Esophagus squamous epithelium (tissue), 5 donors: ENCODE measurements around the gene PTPRG. TPM values are rescaled to one million over a fixed set of nuclear protein-coding genes. Genes with fewer than 3 reads are reported as not detected.

Experiments
- DNase-seq: peaks from one replicate; lab custom pipeline; 2025; lab: John Stamatoyannopoulos, UW
- H3K27ac ChIP-seq, 4 donors: fragments of 200-600 bp; sonication (generic); one replicate each; pipeline ENCODE4 v1.5.1; 2016 to 2019; ENCODE audit warnings: mild to moderate bottlenecking in 1 of 4
- H3K27me3 ChIP-seq, 4 donors: fragments of 200-600 bp; sonication (generic); 1 replicate in 3 of 4; 2 replicates in 1 of 4; pipeline versions ENCODE4 v1.5.1 to v1.6.0; 2017 to 2021; ENCODE audit warnings: antibody characterized with exemption in 1 of 4
- H3K36me3 ChIP-seq, 3 donors: fragments of 200-600 bp; sonication (generic); one replicate each; pipeline ENCODE4 v1.5.1; 2016 to 2019
- H3K4me1 ChIP-seq, 3 donors: fragments of 200-600 bp; sonication (generic); one replicate each; pipeline ENCODE4 v1.5.1; 2017 to 2019
- H3K4me3 ChIP-seq, 4 donors: fragments of 200-600 bp; sonication (generic); 1 replicate in 3 of 4; 2 replicates in 1 of 4; pipeline ENCODE4 v1.5.1; 2016 to 2019; ENCODE audit warnings: mild to moderate bottlenecking in 2 of 4, moderate library complexity in 1 of 4
- H3K9me3 ChIP-seq, 3 donors: fragments of 200-600 bp; sonication (generic); one replicate each; pipeline ENCODE4 v1.5.1; 2016 to 2019
- CTCF ChIP-seq, 6 experiments: fragments of 450-650 bp in 4 of 6; fragments of 200-600 bp in 2 of 6; sonication (generic) in 2 of 6; IDR thresholded peaks; one replicate each; pipeline ENCODE4 v1.5.1; 2016 to 2019; ENCODE audit warnings: antibody characterized with exemption in 6 of 6, mild to moderate bottlenecking in 4 of 6, moderate library complexity in 4 of 6
- POLR2A ChIP-seq, 4 donors: fragments of 450-650 bp; IDR thresholded peaks; one replicate each; pipeline ENCODE4 v1.6.1; 2017; ENCODE audit warnings: antibody characterized with exemption in 4 of 4, mild to moderate bottlenecking in 4 of 4, moderate library complexity in 3 of 4
- WGBS, 2 donors: methylation state at CpG; one replicate each; pipeline ENCODE4 v1.1.5; 2018; 5-methylcytosine and 5-hydroxymethylcytosine counted together
- intact Hi-C: fragments of 100-400 bp; cut with DNase I; formaldehyde crosslinking; loops from one replicate; pipeline ENCODE4 v1.15.0; 2022
- total RNA-seq, 4 donors: library from RNA; depleted of rRNA; stranded (reverse); fragments of >200 nt; gene quantifications; one replicate each; pipeline ENCODE4 v1.1.0, GENCODE V29; 2016
- donor health status: DM: yes; HTN: yes; CAD: no.

Gene PTPRG
- total RNA-seq, 4 donors from 2014 or later = 3.7 to 42.2 (median 15.2) TPM

GRCh38 chr3:62100282-62100989 lies 539.1 kb downstream of the PTPRG start:
- intact Hi-C loops = no loop called here
- DNase-seq = no peak
- TF ChIP-seq CTCF (IDR thresholded peaks at IDR 0.05) (no peak), POLR2A (IDR thresholded peaks at IDR 0.05) (no peak)
- peak overlapping the region in 2 of 4 donors; percentile 13 to 25 for H3K27ac ChIP-seq
- WGBS, 2 donors = 65 to 73% methylated on average over 7 of the region's 7 CpGs
- H3K9me3 ChIP-seq = no peaks in the 10 kb centered on the region
- H3K36me3 ChIP-seq = no peaks in the 10 kb centered on the region
- peaks cover 0 to 15% (median 0%) of the 10 kb centered on the region in 3 donors for H3K4me1 ChIP-seq
- no peak overlapping the region for H3K4me3 ChIP-seq
- no peaks in the 10 kb centered on the region for H3K27me3 ChIP-seq

- Histone ChIP-seq H3K4me3 (no peak overlapping the region), H3K4me1 (peaks cover 0 to 15% (median 0%) of the 10 kb centered on the region in 3 donors), H3K27me3 (no peaks in the 10 kb centered on the region), H3K27ac (no peak overlapping the region), H3K36me3 (no peaks in the 10 kb centered on the region), H3K9me3 (no peaks in the 10 kb centered on the region)
- WGBS, 2 donors = 58 to 61% methylated on average over 1 of the region's 1 CpG
- intact Hi-C loops = no loop called here
- TF ChIP-seq POLR2A (IDR thresholded peaks at IDR 0.05) (no peak), CTCF (IDR thresholded peaks at IDR 0.05) (no peak)
- no peak for DNase-seq
Observed at GRCh38 chr3:62101488-62101887, 540.1 kb downstream of the PTPRG start.

GRCh38 chr3:62103531-62103930 lies 542.2 kb downstream of the PTPRG start:
- H3K4me1 ChIP-seq = peaks cover 0 to 15% (median 0%) of the 10 kb centered on the region in 3 donors
- H3K27ac ChIP-seq = no peak overlapping the region
- no peak for TF ChIP-seq POLR2A (IDR thresholded peaks at IDR 0.05)
- H3K27me3 ChIP-seq = no peaks in the 10 kb centered on the region
- DNase-seq = no peak
- intact Hi-C loops = no loop called here
- WGBS, 2 donors = 73 to 79% methylated on average over 3 of the region's 3 CpGs
- H3K36me3 ChIP-seq = no peaks in the 10 kb centered on the region
- no peaks in the 10 kb centered on the region for H3K9me3 ChIP-seq
- no peak overlapping the region for H3K4me3 ChIP-seq

- Histone ChIP-seq H3K27me3 (no peaks in the 10 kb centered on the region), H3K4me3 (no peak overlapping the region), H3K4me1 (no peaks in the 10 kb centered on the region), H3K9me3 (no peaks in the 10 kb centered on the region), H3K36me3 (no peaks in the 10 kb centered on the region), H3K27ac (no peak overlapping the region)
- TF ChIP-seq POLR2A (IDR thresholded peaks at IDR 0.05) (no peak), CTCF (IDR thresholded peaks at IDR 0.05) (no peak)
- no peak for DNase-seq
- 63 to 70% methylated on average over 1 of the region's 1 CpG for WGBS, 2 donors
- intact Hi-C loops = no loop called here
Observed at GRCh38 chr3:62109534-62109933, 548.2 kb downstream of the PTPRG start.

GRCh38 chr3:62110443-62111225 lies 549.3 kb downstream of the PTPRG start:
- Histone ChIP-seq H3K27me3 (no peaks in the 10 kb centered on the region), H3K4me3 (no peak overlapping the region), H3K27ac (no peak overlapping the region), H3K4me1 (no peaks in the 10 kb centered on the region), H3K9me3 (no peaks in the 10 kb centered on the region), H3K36me3 (no peaks in the 10 kb centered on the region)
- no peak for DNase-seq
- TF ChIP-seq POLR2A (IDR thresholded peaks at IDR 0.05) = no peak
- TF ChIP-seq CTCF (IDR thresholded peaks at IDR 0.05) = no peak
- WGBS, 2 donors = 89% methylated on average over 5 of the region's 5 CpGs
- intact Hi-C loops = no loop called here
